Neural cell (in vitro differentiated cells): Measurements from ENCODE around the gene BCL6. TPM values are rescaled to one million over a fixed set of nuclear protein-coding genes. Genes with fewer than 3 reads are reported as not detected.
"Not testable (repeated sequence)": the region's sequence is repeated elsewhere in the genome, so short reads cannot be mapped to it uniquely, and the experiment has no call there.

ENCODE experiments used
- H2AFZ ChIP-seq: fragments of 200-600, 300-800 bp; sonication (generic), shearing (Covaris generic); 2 replicates; pipeline ENCODE4 v1.6.0; 2014; ENCODE audit warnings: low read depth, mild to moderate bottlenecking, antibody characterized with exemption, low read length, moderate library complexity
- H3F3A ChIP-seq: fragments of 200-600 bp; shearing (Covaris generic); 2 replicates; pipeline ENCODE4 v1.6.1; 2016; ENCODE audit warnings: mild to moderate bottlenecking, moderate library complexity, mixed read lengths, antibody characterized with exemption, low read length; ENCODE audit not compliant: insufficient read depth, poor library complexity, severe bottlenecking
- H3K27ac ChIP-seq: fragments of 200-600, 300-800 bp; sonication (generic), shearing (Covaris generic); 2 replicates; pipeline ENCODE4 v1.5.1; 2014; ENCODE audit warnings: mild to moderate bottlenecking, low read length, moderate library complexity
- H3K27me3 ChIP-seq: fragments of 300-800, 200-600 bp; sonication (generic), shearing (Covaris generic); 2 replicates; pipeline ENCODE4 v1.6.0; 2014; ENCODE audit warnings: mild to moderate bottlenecking, low read depth, low read length, moderate library complexity; ENCODE audit not compliant: insufficient read depth
- H3K36me3 ChIP-seq: fragments of 300-800, 200-600 bp; sonication (generic), shearing (Covaris generic); 2 replicates; pipeline ENCODE4 v1.5.1; 2014; ENCODE audit warnings: mild to moderate bottlenecking, antibody characterized with exemption, low read length, moderate library complexity; ENCODE audit not compliant: insufficient read depth
- H3K4me2 ChIP-seq: fragments of 300-800, 200-600 bp; sonication (generic), shearing (Covaris generic); 2 replicates; pipeline ENCODE4 v1.6.0; 2014; ENCODE audit warnings: mild to moderate bottlenecking, low read length
- H3K4me3 ChIP-seq: fragments of 300-800, 200-600 bp; sonication (generic), shearing (Covaris generic); 2 replicates; pipeline ENCODE4 v1.5.1; 2014; ENCODE audit warnings: mild to moderate bottlenecking, low read length, moderate library complexity
- H3K79me2 ChIP-seq: fragments of 200-600 bp; shearing (Covaris generic); replicated peaks from 2 replicates; pipeline ENCODE4 v1.6.0; 2014; ENCODE audit warnings: mild to moderate bottlenecking, low read length, moderate library complexity; ENCODE audit not compliant: insufficient read depth
- H3K9ac ChIP-seq: fragments of 300-800, 200-600 bp; sonication (generic), shearing (Covaris generic); 2 replicates; pipeline ENCODE4 v1.6.1; 2016; ENCODE audit warnings: mild to moderate bottlenecking, low read length, mixed read lengths
- H3K9me2 ChIP-seq: fragments of 200-600 bp; shearing (Covaris generic); 2 replicates; pipeline ENCODE4 v1.6.1; 2016; ENCODE audit warnings: mild to moderate bottlenecking, low read length, mixed read lengths; ENCODE audit not compliant: insufficient read depth
- H3K9me3 ChIP-seq: fragments of 200-600, 300-800 bp; sonication (generic), shearing (Covaris generic); 2 replicates; pipeline ENCODE4 v1.6.1; 2016; ENCODE audit warnings: mild to moderate bottlenecking, mixed run types, low read length, moderate library complexity, mixed read lengths
- H4K20me1 ChIP-seq: fragments of 200-600 bp; shearing (Covaris generic); 2 replicates; pipeline ENCODE4 v1.6.1; 2016; ENCODE audit warnings: mild to moderate bottlenecking, mixed run types; ENCODE audit not compliant: insufficient read depth
- EP300 ChIP-seq: fragments of 450-650 bp; conservative IDR thresholded peaks from 2 replicates; pipeline ENCODE4 v1.6.1; 2014; ENCODE audit warnings: antibody characterized with exemption, mild to moderate bottlenecking, moderate library complexity; ENCODE audit not compliant: poor library complexity, severe bottlenecking
- EZH2 ChIP-seq: fragments of 200-600, 300-800 bp; shearing (Covaris generic), sonication (generic); IDR thresholded peaks from 2 replicates; pipeline ENCODE4 v1.6.1; 2014; ENCODE audit warnings: antibody characterized with exemption, low read length, borderline replicate concordance, mild to moderate bottlenecking; ENCODE audit not compliant: insufficient read depth, poor library complexity, severe bottlenecking
- MXI1 ChIP-seq: fragments of 450-650 bp; conservative IDR thresholded peaks from 2 replicates; pipeline ENCODE4 v1.6.1; 2014; ENCODE audit warnings: antibody characterized with exemption, mild to moderate bottlenecking; ENCODE audit not compliant: poor library complexity, severe bottlenecking
- POLR2AphosphoS5 ChIP-seq: IDR thresholded peaks from 2 replicates; pipeline ENCODE4 v1.6.1; 2012
- RAD21 ChIP-seq: fragments of 450-650 bp; conservative IDR thresholded peaks from 2 replicates; pipeline ENCODE4 v1.6.1; 2014; ENCODE audit warnings: antibody characterized with exemption, mild to moderate bottlenecking, moderate library complexity
- REST ChIP-seq: IDR thresholded peaks from 2 replicates; pipeline ENCODE4 v1.6.1; 2012; ENCODE audit warnings: borderline replicate concordance
- SMC3 ChIP-seq: fragments of 450-650 bp; conservative IDR thresholded peaks from 2 replicates; pipeline ENCODE4 v1.6.1; 2014; ENCODE audit warnings: antibody characterized with exemption, mild to moderate bottlenecking, moderate library complexity; ENCODE audit not compliant: poor library complexity
- TAF1 ChIP-seq: IDR thresholded peaks from 2 replicates; pipeline ENCODE4 v1.6.1; 2012; ENCODE audit warnings: low read depth
- polyA plus RNA-seq: library from polyadenylated mRNA; depleted of rRNA; stranded (reverse); fragments of >200 nt; gene quantifications from 2 replicates; pipeline ENCODE4 v1.2.3, GENCODE V29; 2014
- TF ChIP-seq, protein P1 (sequence below): fragments of 450-650 bp; IDR thresholded peaks from 2 replicates; pipeline ENCODE4 v1.5.1; 2014; ENCODE audit warnings: antibody characterized with exemption, mild to moderate bottlenecking, moderate library complexity; ENCODE audit not compliant: poor library complexity, severe bottlenecking

Gene BCL6
- polyA plus RNA-seq, 1 donor from 2014 or later, result 5.2 TPM

DNA sequence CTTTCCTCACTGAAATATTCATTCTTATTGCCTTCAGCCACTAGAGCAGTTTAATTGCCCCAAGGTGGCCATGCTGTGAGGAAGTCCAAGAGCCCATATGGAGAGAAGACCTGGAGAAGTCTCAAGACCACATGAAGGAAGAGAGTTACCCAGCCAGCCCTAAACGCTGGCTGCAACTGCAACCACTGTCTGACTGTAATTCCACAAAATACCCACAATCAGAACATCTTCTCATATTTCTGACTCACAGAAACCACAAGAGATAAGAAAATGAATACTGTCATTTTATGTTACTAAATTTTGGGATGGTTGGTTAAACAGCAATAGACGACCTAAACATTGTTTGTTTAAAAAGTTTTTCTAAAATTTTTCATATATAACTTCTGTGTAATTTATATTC lies 60.4 kb downstream of the BCL6 start:
- Histone ChIP-seq H3K4me3 (no peak overlapping the region), H3K27ac (no peak overlapping the region), H3F3A (no peaks in the 10 kb centered on the region), H3K79me2 (no peaks in the 10 kb centered on the region), H3K9me2 (no peaks in the 10 kb centered on the region), H3K27me3 (no peaks in the 10 kb centered on the region), H3K9me3 (no peaks in the 10 kb centered on the region), H3K36me3 (no peaks in the 10 kb centered on the region), H2AFZ (no peak overlapping the region), H4K20me1 (no peaks in the 10 kb centered on the region), H3K9ac (no peak overlapping the region), H3K4me2 (no peak overlapping the region)
- TF ChIP-seq TAF1 (no peak), RAD21 (no peak), SMC3 (no peak), MXI1 (no peak), EP300 (no peak), REST (no peak), EZH2 (no peak), POLR2AphosphoS5 (no peak)
- TF ChIP-seq, protein P1, sequence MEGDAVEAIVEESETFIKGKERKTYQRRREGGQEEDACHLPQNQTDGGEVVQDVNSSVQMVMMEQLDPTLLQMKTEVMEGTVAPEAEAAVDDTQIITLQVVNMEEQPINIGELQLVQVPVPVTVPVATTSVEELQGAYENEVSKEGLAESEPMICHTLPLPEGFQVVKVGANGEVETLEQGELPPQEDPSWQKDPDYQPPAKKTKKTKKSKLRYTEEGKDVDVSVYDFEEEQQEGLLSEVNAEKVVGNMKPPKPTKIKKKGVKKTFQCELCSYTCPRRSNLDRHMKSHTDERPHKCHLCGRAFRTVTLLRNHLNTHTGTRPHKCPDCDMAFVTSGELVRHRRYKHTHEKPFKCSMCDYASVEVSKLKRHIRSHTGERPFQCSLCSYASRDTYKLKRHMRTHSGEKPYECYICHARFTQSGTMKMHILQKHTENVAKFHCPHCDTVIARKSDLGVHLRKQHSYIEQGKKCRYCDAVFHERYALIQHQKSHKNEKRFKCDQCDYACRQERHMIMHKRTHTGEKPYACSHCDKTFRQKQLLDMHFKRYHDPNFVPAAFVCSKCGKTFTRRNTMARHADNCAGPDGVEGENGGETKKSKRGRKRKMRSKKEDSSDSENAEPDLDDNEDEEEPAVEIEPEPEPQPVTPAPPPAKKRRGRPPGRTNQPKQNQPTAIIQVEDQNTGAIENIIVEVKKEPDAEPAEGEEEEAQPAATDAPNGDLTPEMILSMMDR, result no peak

GRCh38 chr3:187684444-187684843 lies 60.8 kb downstream of the BCL6 start:
- Histone ChIP-seq H3K9me2 (no peaks in the 10 kb centered on the region), H3K9ac (no peak overlapping the region), H4K20me1 (no peaks in the 10 kb centered on the region), H3K4me3 (no peak overlapping the region), H3K79me2 (no peaks in the 10 kb centered on the region), H3K27me3 (no peaks in the 10 kb centered on the region), H3K9me3 (no peaks in the 10 kb centered on the region), H2AFZ (no peak overlapping the region), H3K36me3 (no peaks in the 10 kb centered on the region), H3K4me2 (no peak overlapping the region), H3K27ac (no peak overlapping the region), H3F3A (no peaks in the 10 kb centered on the region)
- TF ChIP-seq POLR2AphosphoS5 (no peak), EP300 (no peak), TAF1 (no peak), SMC3 (no peak), MXI1 (no peak), REST (no peak)

- not testable (repeated sequence) for H3K27ac ChIP-seq, H3K27me3 ChIP-seq
Observed at GRCh38 chr3:187681756-187682155, 63.5 kb downstream of the BCL6 start.

More at GRCh38 chr3:187681756-187682155, 63.5 kb downstream of the BCL6 start:
- not testable (repeated sequence) for H3K36me3 ChIP-seq, H3K9me3 ChIP-seq, H3K4me3 ChIP-seq, H3K9ac ChIP-seq, H3F3A ChIP-seq, H3K4me2 ChIP-seq, H3K9me2 ChIP-seq, H4K20me1 ChIP-seq, H3K79me2 ChIP-seq, H2AFZ ChIP-seq
